KMS-11 (cell line): ENCODE data around the gene FNBP1L.
"Not testable (repeated sequence)": the region's sequence is repeated elsewhere in the genome, so short reads cannot be mapped to it uniquely, and the experiment has no call there.

Experiments used
- H2AFZ ChIP-seq: fragments of 200-600 bp; sonication (generic); 2 replicates; pipeline ENCODE4 v1.6.1; 2016; ENCODE audit warnings: antibody characterized with exemption, mixed run types, low read depth
- H3K27ac ChIP-seq: fragments of 200-600 bp; sonication (generic); 2 replicates; pipeline ENCODE4 v1.6.1; 2016; ENCODE audit warnings: mild to moderate bottlenecking, mixed run types
- H3K27me3 ChIP-seq: fragments of 200-600 bp; sonication (generic); 2 replicates; pipeline ENCODE4 v1.6.1; 2017; ENCODE audit warnings: mild to moderate bottlenecking, low read depth, mixed run types, moderate library complexity; ENCODE audit not compliant: insufficient read depth
- H3K36me3 ChIP-seq: fragments of 200-600 bp; sonication (generic); 2 replicates; pipeline ENCODE4 v1.6.1; 2017; ENCODE audit warnings: mild to moderate bottlenecking, mixed run types; ENCODE audit not compliant: insufficient read depth
- H3K4me1 ChIP-seq: fragments of 200-600 bp; sonication (generic); 2 replicates; pipeline ENCODE4 v1.6.1; 2016; ENCODE audit warnings: mild to moderate bottlenecking, low read depth, mixed run types; ENCODE audit not compliant: poor library complexity, severe bottlenecking
- H3K4me2 ChIP-seq: fragments of 200-600 bp; sonication (generic); 2 replicates; pipeline ENCODE4 v1.7.0; 2016; ENCODE audit warnings: mild to moderate bottlenecking, mixed run types
- H3K4me3 ChIP-seq: fragments of 200-600 bp; sonication (generic); IDR thresholded peaks from 2 replicates; pipeline ENCODE4 v1.6.1; 2017; ENCODE audit warnings: low read depth, low read length, mixed read lengths; ENCODE audit not compliant: insufficient read depth
- H3K79me2 ChIP-seq: fragments of 200-600 bp; sonication (generic); 2 replicates; pipeline ENCODE4 v1.6.1; 2016; ENCODE audit warnings: low read depth, mixed run types; ENCODE audit not compliant: insufficient read depth
- H3K9ac ChIP-seq: fragments of 200-600 bp; sonication (generic); 2 replicates; pipeline ENCODE4 v1.6.1; 2016; ENCODE audit warnings: mild to moderate bottlenecking, mixed run types
- H4K20me1 ChIP-seq: fragments of 200-600 bp; sonication (generic); 2 replicates; pipeline ENCODE4 v1.6.1; 2016; ENCODE audit warnings: mild to moderate bottlenecking, mixed run types; ENCODE audit not compliant: insufficient read depth
- TF ChIP-seq, protein P1 (sequence below): fragments of 200-600 bp; sonication (generic); conservative IDR thresholded peaks from 2 replicates; pipeline ENCODE4 v1.6.1; 2017; ENCODE audit warnings: low read depth, mild to moderate bottlenecking, antibody characterized with exemption, low read length, moderate library complexity, mixed read lengths

The FNBP1L gene

DNA sequence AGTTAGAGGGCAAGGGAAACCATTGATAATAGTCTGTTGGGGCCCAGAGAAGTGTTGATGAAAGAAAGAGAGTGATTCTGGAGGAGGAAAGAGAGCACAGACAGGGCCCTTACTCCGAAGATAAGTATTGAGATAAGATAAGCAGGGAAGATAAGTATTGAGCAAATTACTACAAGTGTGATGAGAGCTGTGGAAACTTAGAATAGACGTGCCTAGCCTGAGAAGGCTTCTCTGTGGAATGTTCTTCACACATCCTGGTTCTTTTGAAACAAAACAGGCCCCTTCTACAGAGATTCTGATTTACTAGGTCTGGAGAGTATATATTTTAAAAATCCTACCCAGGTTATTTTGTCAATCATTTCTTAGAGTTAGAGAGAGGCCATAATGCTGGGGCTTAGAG lies 26.4 kb downstream of the FNBP1L start:
- TF ChIP-seq, protein P1, sequence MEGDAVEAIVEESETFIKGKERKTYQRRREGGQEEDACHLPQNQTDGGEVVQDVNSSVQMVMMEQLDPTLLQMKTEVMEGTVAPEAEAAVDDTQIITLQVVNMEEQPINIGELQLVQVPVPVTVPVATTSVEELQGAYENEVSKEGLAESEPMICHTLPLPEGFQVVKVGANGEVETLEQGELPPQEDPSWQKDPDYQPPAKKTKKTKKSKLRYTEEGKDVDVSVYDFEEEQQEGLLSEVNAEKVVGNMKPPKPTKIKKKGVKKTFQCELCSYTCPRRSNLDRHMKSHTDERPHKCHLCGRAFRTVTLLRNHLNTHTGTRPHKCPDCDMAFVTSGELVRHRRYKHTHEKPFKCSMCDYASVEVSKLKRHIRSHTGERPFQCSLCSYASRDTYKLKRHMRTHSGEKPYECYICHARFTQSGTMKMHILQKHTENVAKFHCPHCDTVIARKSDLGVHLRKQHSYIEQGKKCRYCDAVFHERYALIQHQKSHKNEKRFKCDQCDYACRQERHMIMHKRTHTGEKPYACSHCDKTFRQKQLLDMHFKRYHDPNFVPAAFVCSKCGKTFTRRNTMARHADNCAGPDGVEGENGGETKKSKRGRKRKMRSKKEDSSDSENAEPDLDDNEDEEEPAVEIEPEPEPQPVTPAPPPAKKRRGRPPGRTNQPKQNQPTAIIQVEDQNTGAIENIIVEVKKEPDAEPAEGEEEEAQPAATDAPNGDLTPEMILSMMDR, result no peak
- H2AFZ ChIP-seq, result no peak overlapping the region
- H3K4me2 ChIP-seq, result no peak overlapping the region
- H3K27me3 ChIP-seq, result no peaks in the 10 kb centered on the region
- H3K79me2 ChIP-seq, result no peaks in the 10 kb centered on the region
- no peaks in the 10 kb centered on the region for H4K20me1 ChIP-seq
- no peaks in the 10 kb centered on the region for H3K4me1 ChIP-seq
- H3K9ac ChIP-seq, result no peak overlapping the region
- no peak overlapping the region for H3K4me3 ChIP-seq
- H3K27ac ChIP-seq, result no peak overlapping the region
- H3K36me3 ChIP-seq, result no peaks in the 10 kb centered on the region

DNA sequence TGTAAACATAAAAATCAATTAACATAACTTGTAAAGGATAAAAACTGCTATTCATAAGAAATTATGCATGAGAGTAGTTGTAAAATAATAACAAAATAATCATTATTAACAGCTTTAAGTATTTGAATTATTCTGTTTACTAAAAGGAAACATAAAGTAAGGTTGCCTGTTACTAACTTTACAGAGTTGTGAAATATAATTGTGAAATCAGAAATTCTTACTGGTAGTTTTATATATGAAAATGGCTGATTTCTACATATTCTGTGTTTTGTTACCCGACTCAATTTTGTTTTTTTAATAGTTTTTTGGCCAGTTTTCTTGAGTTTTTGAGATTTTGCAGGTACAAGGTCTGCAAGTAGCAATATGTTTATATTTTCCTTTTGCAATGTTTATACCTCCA lies 27.8 kb downstream of the FNBP1L start:
- Histone ChIP-seq H3K4me3 (no peak overlapping the region), H3K4me1 (no peaks in the 10 kb centered on the region), H3K36me3 (no peaks in the 10 kb centered on the region), H3K27me3 (no peaks in the 10 kb centered on the region), H3K27ac (no peak overlapping the region), H3K79me2 (no peaks in the 10 kb centered on the region), H2AFZ (no peak overlapping the region), H3K4me2 (no peak overlapping the region), H3K9ac (no peak overlapping the region), H4K20me1 (no peaks in the 10 kb centered on the region)
- TF ChIP-seq, protein P1, result no peak

DNA sequence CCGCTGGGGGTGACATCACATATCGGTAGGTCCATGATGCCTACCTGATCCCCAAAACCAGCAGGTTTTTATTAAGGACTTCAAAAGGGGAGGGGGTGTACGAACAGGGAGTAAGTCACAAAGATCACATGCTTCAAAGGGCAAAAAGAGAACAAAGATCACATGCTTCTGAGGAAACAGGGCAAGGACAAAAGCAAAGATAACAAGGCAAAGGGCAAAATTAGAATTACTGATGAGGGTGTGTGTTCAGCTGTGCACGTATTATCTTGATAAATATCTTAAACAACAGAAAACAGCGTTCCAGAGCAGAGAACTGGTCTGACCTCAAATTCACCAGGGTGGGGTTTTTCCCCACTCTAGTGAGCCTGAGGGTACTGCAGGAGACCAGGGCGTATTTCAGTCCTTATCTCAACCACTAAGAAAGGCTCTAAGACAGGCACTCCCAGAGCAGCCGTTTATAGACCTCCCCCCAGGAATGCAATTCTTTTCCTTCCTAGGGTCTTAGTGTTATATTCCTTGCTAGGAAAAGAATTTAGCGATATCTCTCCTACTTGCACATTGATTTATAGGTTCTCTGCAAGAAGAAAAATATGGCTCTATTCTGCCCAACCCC lies 31.3 kb downstream of the FNBP1L start:
- not testable (repeated sequence) for H4K20me1 ChIP-seq, H3K9ac ChIP-seq, H3K27me3 ChIP-seq, H3K36me3 ChIP-seq, H3K4me2 ChIP-seq, H3K79me2 ChIP-seq, H3K4me1 ChIP-seq, H3K27ac ChIP-seq, H2AFZ ChIP-seq, H3K4me3 ChIP-seq

DNA sequence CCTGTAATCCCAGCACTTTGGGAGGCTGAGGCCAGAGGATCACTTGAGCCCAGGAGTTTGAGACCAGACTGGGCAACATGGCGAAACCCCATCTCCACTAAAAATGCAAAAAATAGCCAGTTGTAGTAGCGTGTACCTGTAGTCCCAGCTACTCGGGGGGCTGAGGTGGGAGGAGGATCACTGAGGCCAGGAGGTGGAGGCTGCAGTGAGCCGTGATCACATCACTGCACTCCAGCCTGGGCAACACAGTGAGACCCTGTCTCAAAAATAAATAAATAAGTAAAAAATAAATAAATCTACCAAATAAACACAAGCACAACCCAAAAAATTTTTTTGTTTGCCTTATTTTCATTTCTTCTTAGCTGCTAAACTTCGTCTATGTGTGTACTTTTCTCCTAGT lies 34.0 kb downstream of the FNBP1L start:
- not testable (repeated sequence) for H3K9ac ChIP-seq, H2AFZ ChIP-seq, H3K27ac ChIP-seq, H3K27me3 ChIP-seq, H4K20me1 ChIP-seq, H3K79me2 ChIP-seq, H3K4me2 ChIP-seq, H3K4me1 ChIP-seq, H3K4me3 ChIP-seq, H3K36me3 ChIP-seq

DNA sequence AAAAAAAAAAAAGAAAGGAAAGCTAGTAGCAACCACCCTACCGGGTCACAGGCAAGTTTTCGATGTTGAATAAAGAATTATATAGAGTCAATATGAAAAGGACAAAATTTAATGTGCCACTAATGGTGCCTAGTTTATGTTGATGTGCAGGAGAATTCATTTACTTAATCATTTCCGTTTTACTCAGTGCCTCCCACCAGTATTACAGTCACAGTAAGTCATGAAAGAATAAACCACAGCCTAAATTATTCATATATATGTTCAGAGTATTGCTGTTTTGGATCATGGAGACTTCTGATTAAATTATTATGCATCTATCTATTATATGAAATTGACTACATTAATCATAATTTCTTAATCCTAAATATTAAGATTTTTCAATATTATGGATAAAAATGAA lies 35.3 kb downstream of the FNBP1L start:
- no peaks in the 10 kb centered on the region for H3K27me3 ChIP-seq
- no peaks in the 10 kb centered on the region for H3K36me3 ChIP-seq
- no peaks in the 10 kb centered on the region for H3K79me2 ChIP-seq
- H3K27ac ChIP-seq, result no peak overlapping the region
- TF ChIP-seq, protein P1, result no peak
- H2AFZ ChIP-seq, result no peak overlapping the region
- no peaks in the 10 kb centered on the region for H3K4me1 ChIP-seq
- H3K4me3 ChIP-seq, result no peak overlapping the region
- H4K20me1 ChIP-seq, result no peaks in the 10 kb centered on the region
- H3K4me2 ChIP-seq, result no peak overlapping the region
- H3K9ac ChIP-seq, result no peak overlapping the region
